ENCODE measurements around the gene BLOC1S2. TPM values are rescaled to one million over a fixed set of nuclear protein-coding genes. Genes with fewer than 3 reads are reported as not detected.

The BLOC1S2 gene
- polyA plus RNA-seq, 1 of the 3 experiments (the other 2 are of a cell fraction), result 30.4 TPM

DNA sequence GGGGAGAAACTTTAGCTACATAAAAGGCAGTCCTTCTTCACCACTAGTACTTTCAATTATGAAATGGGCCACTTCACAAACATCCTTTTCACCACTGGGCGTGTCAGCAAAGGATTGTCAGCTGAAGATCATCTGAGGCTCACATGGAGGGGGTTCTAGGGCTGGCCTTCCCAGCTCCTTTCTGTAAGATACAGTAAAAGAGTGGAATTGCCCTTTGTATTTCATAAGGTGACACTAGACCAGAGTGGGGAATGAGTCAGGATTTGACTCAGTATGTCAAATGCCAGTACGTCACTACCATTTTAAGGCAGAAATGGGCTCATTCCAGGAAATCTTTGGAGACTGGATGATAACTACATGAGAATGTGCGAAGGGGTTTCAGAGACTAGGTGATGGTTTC, 21.2 kb upstream of the BLOC1S2 start:
- no peak overlapping the region for H3K4me3 ChIP-seq (ENCODE audit: low read depth in 2 of 2, low read length in 1 of 2)
- H2AFZ ChIP-seq (ENCODE audit: low read depth), result no peak overlapping the region
- H3K27me3 ChIP-seq (ENCODE audit: insufficient read depth), result peaks cover 36% of the 10 kb centered on the region
- ChIA-PET CTCF (interaction anchor here (1.3 kb wide), 1 partner anchor 127 kb away, joined by 4 read pairs; no protein-coding TSS in a partner anchor), POLR2A (no interaction called here)
- no peaks in the 10 kb centered on the region for H3K9me3 ChIP-seq
- H3K79me2 ChIP-seq (ENCODE audit: insufficient read depth), result no peaks in the 10 kb centered on the region
- no peak overlapping the region for H3K27ac ChIP-seq (ENCODE audit: low read depth in 2 of 2, low read length in 1 of 2)
- no peaks in the 10 kb centered on the region for H3K36me3 ChIP-seq (replicated peaks in 1 of 2; ENCODE audit: control insufficient read depth in 1 of 2, insufficient read depth in 2 of 2, low read length in 1 of 2)
- H3K4me2 ChIP-seq, result no peak overlapping the region
- H4K20me1 ChIP-seq (ENCODE audit: insufficient read depth), result no peaks in the 10 kb centered on the region
- 47% methylated on average over 3 of the region's 3 CpGs for WGBS (ENCODE audit: low lambda C conversion rate)
- no peak for TF ChIP-seq SIN3A (IDR thresholded peaks at IDR 0.05; ENCODE audit: borderline replicate concordance, low read depth, low read length)
- TF ChIP-seq FOSL2 (IDR thresholded peaks at IDR 0.05; ENCODE audit: borderline replicate concordance, low read depth), result no peak
- TF ChIP-seq, protein P1, sequence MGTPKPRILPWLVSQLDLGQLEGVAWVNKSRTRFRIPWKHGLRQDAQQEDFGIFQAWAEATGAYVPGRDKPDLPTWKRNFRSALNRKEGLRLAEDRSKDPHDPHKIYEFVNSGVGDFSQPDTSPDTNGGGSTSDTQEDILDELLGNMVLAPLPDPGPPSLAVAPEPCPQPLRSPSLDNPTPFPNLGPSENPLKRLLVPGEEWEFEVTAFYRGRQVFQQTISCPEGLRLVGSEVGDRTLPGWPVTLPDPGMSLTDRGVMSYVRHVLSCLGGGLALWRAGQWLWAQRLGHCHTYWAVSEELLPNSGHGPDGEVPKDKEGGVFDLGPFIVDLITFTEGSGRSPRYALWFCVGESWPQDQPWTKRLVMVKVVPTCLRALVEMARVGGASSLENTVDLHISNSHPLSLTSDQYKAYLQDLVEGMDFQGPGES (IDR thresholded peaks at IDR 0.05; ENCODE audit: low read depth, low read length), result no peak
- TF ChIP-seq YY1 (IDR thresholded peaks at IDR 0.05; ENCODE audit: low read depth), result no peak
- DNase-seq, result no peak
- no peaks in the 10 kb centered on the region for H3K4me1 ChIP-seq (ENCODE audit: control insufficient read depth in 1 of 2, insufficient read depth in 2 of 2, low read depth in 1 of 2, low read length in 1 of 2)
- no peaks in the 10 kb centered on the region for H3K9me2 ChIP-seq
- H3F3A ChIP-seq (replicated peaks; ENCODE audit: insufficient read depth), result no peaks in the 10 kb centered on the region
- H3K9ac ChIP-seq, result no peak overlapping the region

DNA sequence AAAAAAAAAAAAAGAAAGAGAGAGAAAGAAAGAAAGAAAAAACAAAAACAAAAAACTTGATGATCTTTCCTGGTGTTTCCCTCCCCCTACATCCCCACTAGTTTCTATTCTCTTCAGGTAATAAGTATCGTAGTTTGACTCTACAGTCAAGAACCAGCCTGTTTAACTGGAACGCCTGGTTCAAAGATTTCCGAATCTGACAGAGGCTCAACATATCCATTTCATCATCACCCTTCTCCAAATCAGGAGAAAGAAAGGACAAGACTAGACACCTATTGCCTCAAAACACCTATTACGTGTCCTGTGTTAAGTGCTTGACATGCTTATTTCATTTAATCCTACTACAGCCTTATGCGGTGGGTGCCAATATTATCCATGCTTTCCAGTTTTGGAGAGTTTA, 20.4 kb upstream of the BLOC1S2 start:
- no peaks in the 10 kb centered on the region for H3K36me3 ChIP-seq (replicated peaks in 1 of 2; ENCODE audit: control insufficient read depth in 1 of 2, insufficient read depth in 2 of 2, low read length in 1 of 2)
- H3K9ac ChIP-seq, result no peak overlapping the region
- H3K4me1 ChIP-seq (ENCODE audit: control insufficient read depth in 1 of 2, insufficient read depth in 2 of 2, low read depth in 1 of 2, low read length in 1 of 2), result no peaks in the 10 kb centered on the region
- H3K27ac ChIP-seq (ENCODE audit: low read depth in 2 of 2, low read length in 1 of 2), result no peak overlapping the region
- no peaks in the 10 kb centered on the region for H3K79me2 ChIP-seq (ENCODE audit: insufficient read depth)
- H3K9me2 ChIP-seq, result no peaks in the 10 kb centered on the region
- ChIA-PET POLR2A (no interaction called here), CTCF (interaction anchor here (1.3 kb wide), 1 partner anchor 127 kb away, joined by 4 read pairs; no protein-coding TSS in a partner anchor)
- no peak overlapping the region for H2AFZ ChIP-seq (ENCODE audit: low read depth)
- H3K4me3 ChIP-seq (ENCODE audit: low read depth in 2 of 2, low read length in 1 of 2), result no peak overlapping the region
- no peaks in the 10 kb centered on the region for H3F3A ChIP-seq (replicated peaks; ENCODE audit: insufficient read depth)
- H3K9me3 ChIP-seq, result no peaks in the 10 kb centered on the region
- WGBS (ENCODE audit: low lambda C conversion rate), result 77% methylated on average over 5 of the region's 5 CpGs
- H3K27me3 ChIP-seq (ENCODE audit: insufficient read depth), result peaks cover 41% of the 10 kb centered on the region
- H4K20me1 ChIP-seq (ENCODE audit: insufficient read depth), result no peaks in the 10 kb centered on the region
- DNase-seq, result no peak
- TF ChIP-seq MXI1 (IDR thresholded peaks at IDR 0.05; ENCODE audit: low read depth, low read length) (no peak), SIN3A (IDR thresholded peaks at IDR 0.05; ENCODE audit: borderline replicate concordance, low read depth, low read length) (no peak)
- no peak overlapping the region for H3K4me2 ChIP-seq

DNA sequence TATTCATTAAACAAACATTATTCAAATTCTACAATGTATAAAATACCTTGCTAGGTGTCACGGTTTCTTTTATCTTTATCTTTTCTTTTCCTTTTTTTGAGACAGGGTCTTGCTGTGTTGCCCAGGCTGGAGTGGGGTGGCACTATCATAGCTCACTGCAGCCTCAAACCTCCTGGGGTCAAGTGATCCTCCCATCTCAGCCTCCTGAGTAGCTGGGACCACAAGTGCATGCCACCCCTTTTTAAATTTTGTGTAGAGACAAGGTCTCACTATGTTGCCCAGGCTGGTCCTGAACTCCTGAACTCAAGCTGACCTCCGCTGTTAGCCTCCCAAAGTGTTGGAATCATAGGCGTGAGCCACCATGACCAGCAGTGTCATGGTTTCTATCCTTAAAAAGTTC, 17.9 kb upstream of the BLOC1S2 start:
- TF ChIP-seq TEAD4 (IDR thresholded peaks at IDR 0.05; ENCODE audit: borderline replicate concordance, insufficient read depth) (no peak), RCOR1 (IDR thresholded peaks at IDR 0.05; ENCODE audit: low read length) (no peak), NFIC (IDR thresholded peaks at IDR 0.05; ENCODE audit: borderline replicate concordance) (no peak), EZH2phosphoT487 (IDR thresholded peaks at IDR 0.05; ENCODE audit: borderline replicate concordance, low read depth) (no peak), JUND (IDR thresholded peaks at IDR 0.05) (no peak), POLR2AphosphoS5 (IDR thresholded peaks at IDR 0.05; ENCODE audit: low read depth, low read length) (no peak), FOXJ3 (CRISPR knock-in tag; IDR thresholded peaks at IDR 0.05) (no peak), YY1 (IDR thresholded peaks at IDR 0.05; ENCODE audit: low read depth) (no peak), TCF12 (IDR thresholded peaks at IDR 0.05) (no peak), RAD21 (IDR thresholded peaks at IDR 0.05; ENCODE audit: low read length) (no peak)
- TF ChIP-seq, protein P2, sequence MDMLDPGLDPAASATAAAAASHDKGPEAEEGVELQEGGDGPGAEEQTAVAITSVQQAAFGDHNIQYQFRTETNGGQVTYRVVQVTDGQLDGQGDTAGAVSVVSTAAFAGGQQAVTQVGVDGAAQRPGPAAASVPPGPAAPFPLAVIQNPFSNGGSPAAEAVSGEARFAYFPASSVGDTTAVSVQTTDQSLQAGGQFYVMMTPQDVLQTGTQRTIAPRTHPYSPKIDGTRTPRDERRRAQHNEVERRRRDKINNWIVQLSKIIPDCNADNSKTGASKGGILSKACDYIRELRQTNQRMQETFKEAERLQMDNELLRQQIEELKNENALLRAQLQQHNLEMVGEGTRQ (IDR thresholded peaks at IDR 0.05; ENCODE audit: borderline replicate concordance, low read depth, low read length), result no peak
- TF ChIP-seq, protein P3, sequence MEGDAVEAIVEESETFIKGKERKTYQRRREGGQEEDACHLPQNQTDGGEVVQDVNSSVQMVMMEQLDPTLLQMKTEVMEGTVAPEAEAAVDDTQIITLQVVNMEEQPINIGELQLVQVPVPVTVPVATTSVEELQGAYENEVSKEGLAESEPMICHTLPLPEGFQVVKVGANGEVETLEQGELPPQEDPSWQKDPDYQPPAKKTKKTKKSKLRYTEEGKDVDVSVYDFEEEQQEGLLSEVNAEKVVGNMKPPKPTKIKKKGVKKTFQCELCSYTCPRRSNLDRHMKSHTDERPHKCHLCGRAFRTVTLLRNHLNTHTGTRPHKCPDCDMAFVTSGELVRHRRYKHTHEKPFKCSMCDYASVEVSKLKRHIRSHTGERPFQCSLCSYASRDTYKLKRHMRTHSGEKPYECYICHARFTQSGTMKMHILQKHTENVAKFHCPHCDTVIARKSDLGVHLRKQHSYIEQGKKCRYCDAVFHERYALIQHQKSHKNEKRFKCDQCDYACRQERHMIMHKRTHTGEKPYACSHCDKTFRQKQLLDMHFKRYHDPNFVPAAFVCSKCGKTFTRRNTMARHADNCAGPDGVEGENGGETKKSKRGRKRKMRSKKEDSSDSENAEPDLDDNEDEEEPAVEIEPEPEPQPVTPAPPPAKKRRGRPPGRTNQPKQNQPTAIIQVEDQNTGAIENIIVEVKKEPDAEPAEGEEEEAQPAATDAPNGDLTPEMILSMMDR (IDR thresholded peaks at IDR 0.05), result no peak
- TF ChIP-seq, protein P4, sequence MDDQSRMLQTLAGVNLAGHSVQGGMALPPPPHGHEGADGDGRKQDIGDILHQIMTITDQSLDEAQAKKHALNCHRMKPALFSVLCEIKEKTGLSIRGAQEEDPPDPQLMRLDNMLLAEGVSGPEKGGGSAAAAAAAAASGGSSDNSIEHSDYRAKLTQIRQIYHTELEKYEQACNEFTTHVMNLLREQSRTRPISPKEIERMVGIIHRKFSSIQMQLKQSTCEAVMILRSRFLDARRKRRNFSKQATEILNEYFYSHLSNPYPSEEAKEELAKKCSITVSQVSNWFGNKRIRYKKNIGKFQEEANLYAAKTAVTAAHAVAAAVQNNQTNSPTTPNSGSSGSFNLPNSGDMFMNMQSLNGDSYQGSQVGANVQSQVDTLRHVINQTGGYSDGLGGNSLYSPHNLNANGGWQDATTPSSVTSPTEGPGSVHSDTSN (IDR thresholded peaks at IDR 0.05), result no peak
- no peaks in the 10 kb centered on the region for H3K4me1 ChIP-seq (ENCODE audit: control insufficient read depth in 1 of 2, insufficient read depth in 2 of 2, low read depth in 1 of 2, low read length in 1 of 2)
- H3K79me2 ChIP-seq (ENCODE audit: insufficient read depth), result no peaks in the 10 kb centered on the region
- no peaks in the 10 kb centered on the region for H3K9me2 ChIP-seq
- no peak overlapping the region for H2AFZ ChIP-seq (ENCODE audit: low read depth)
- peaks cover 31% of the 10 kb centered on the region for H3K27me3 ChIP-seq (ENCODE audit: insufficient read depth)
- WGBS (ENCODE audit: low lambda C conversion rate), result 60% methylated on average over 3 of the region's 3 CpGs
- ChIA-PET CTCF (interaction anchor here (0.8 to 4.0 kb wide), 17 partner anchors 17 to 214 kb away, joined by 3 to 36 read pairs (median 4); partner anchors contain the start of gene PKD2L1), POLR2A (no interaction called here)
- no peak for DNase-seq
- no peak overlapping the region for H3K4me3 ChIP-seq (ENCODE audit: low read depth in 2 of 2, low read length in 1 of 2)
- H4K20me1 ChIP-seq (ENCODE audit: insufficient read depth), result no peaks in the 10 kb centered on the region
- no peak overlapping the region for H3K9ac ChIP-seq
- no peaks in the 10 kb centered on the region for H3F3A ChIP-seq (replicated peaks; ENCODE audit: insufficient read depth)
- H3K4me2 ChIP-seq, result no peak overlapping the region
- no peaks in the 10 kb centered on the region for H3K9me3 ChIP-seq
- no peak overlapping the region for H3K27ac ChIP-seq (ENCODE audit: low read depth in 2 of 2, low read length in 1 of 2)
- H3K36me3 ChIP-seq (replicated peaks in 1 of 2; ENCODE audit: control insufficient read depth in 1 of 2, insufficient read depth in 2 of 2, low read length in 1 of 2), result no peaks in the 10 kb centered on the region
